NT2/D1 (cell line): ENCODE results near the gene DDX42.

Experiments used
- SUZ12 ChIP-seq: IDR thresholded peaks from 2 replicates; pipeline ENCODE4 v1.6.1; 2011; ENCODE audit not compliant: insufficient read length, insufficient read depth; ENCODE audit errors: extremely low read depth
- YY1 ChIP-seq: IDR thresholded peaks from 2 replicates; pipeline ENCODE4 v1.6.1; 2011; ENCODE audit not compliant: insufficient read length, insufficient read depth
- ZNF274 ChIP-seq: IDR thresholded peaks from 2 replicates; pipeline ENCODE4 v1.6.1; 2011; ENCODE audit warnings: mild to moderate bottlenecking, low read depth, low read length

- TF ChIP-seq ZNF274 (no peak), YY1 (no peak), SUZ12 (no peak)
Observed at GRCh38 chr17:63817736-63818385, 43.9 kb downstream of the DDX42 start.
